Colonic mucosa (tissue), 4 donors: Measurements from ENCODE around the gene CDRT4. TPM values are rescaled to one million over a fixed set of nuclear protein-coding genes. Genes with fewer than 3 reads are reported as not detected.
"Not testable (repeated sequence)": the region's sequence is repeated elsewhere in the genome, so short reads cannot be mapped to it uniquely, and the experiment has no call there.

ENCODE experiments used
- DNase-seq: peaks from one replicate; pipeline ENCODE4 v3.0.0-alpha.2; 2020
- H3K27ac ChIP-seq: fragments of 200-600 bp; one replicate; pipeline ENCODE4 v1.8.0; 2021
- H3K27me3 ChIP-seq: fragments of 200-600 bp; one replicate; pipeline ENCODE4 v1.8.0; 2021
- H3K36me3 ChIP-seq: fragments of 200-600 bp; one replicate; pipeline ENCODE4 v1.8.0; 2021
- H3K4me1 ChIP-seq: fragments of 200-600 bp; one replicate; pipeline ENCODE4 v1.8.0; 2021; ENCODE audit warnings: mild to moderate bottlenecking
- H3K4me3 ChIP-seq: fragments of 200-600 bp; one replicate; pipeline ENCODE4 v1.8.0; 2021
- H3K9ac ChIP-seq, 2 donors: one replicate each; pipeline ENCODE4 v1.7.0; 2013; ENCODE audit warnings: control low read depth in 2 of 2, low read depth in 2 of 2, low read length in 2 of 2
- H3K9me3 ChIP-seq: fragments of 200-600 bp; one replicate; pipeline ENCODE4 v1.8.0; 2021
- CTCF ChIP-seq: fragments of 200-600 bp; IDR thresholded peaks from one replicate; pipeline ENCODE4 v1.8.0; 2022; ENCODE audit warnings: antibody characterized with exemption, mild to moderate bottlenecking
- intact Hi-C: fragments of 100-400 bp; cut with DNase I; formaldehyde crosslinking; loops from one replicate; pipeline ENCODE4 v1.14.1; 2022
- total RNA-seq, 2 donors: library from RNA; stranded (reverse); fragmentation: NEBNext Ultra II Directional in 1 of 2; extraction: Animal tissue kit (Norgen Biotek cat#: 25700) in 1 of 2; gene quantifications; one replicate each; pipeline ENCODE4 v1.2.1, GENCODE V29; 2021
- donor health status: healthy.
- donor health status: DM: no; HTN: no; CAD: no.
- donor health status: DM: no; HTN: no; CAD: no.

Gene CDRT4
- total RNA-seq, 2 donors from 2014 or later = 3.8 to 5.3 TPM

- H3K9ac ChIP-seq = no peak overlapping the region
- no peak overlapping the region for H3K27ac ChIP-seq
- H3K27me3 ChIP-seq = no peaks in the 10 kb centered on the region
- H3K4me1 ChIP-seq = no peaks in the 10 kb centered on the region
- no peak for DNase-seq
- TF ChIP-seq CTCF = no peak
- H3K4me3 ChIP-seq = no peak overlapping the region
- no peaks in the 10 kb centered on the region for H3K9me3 ChIP-seq
- no peaks in the 10 kb centered on the region for H3K36me3 ChIP-seq
- intact Hi-C loops = no loop called here
Observed at GRCh38 chr17:15444805-15445204, 22.6 kb downstream of the CDRT4 start.

- no peak overlapping the region for H3K27ac ChIP-seq
- TF ChIP-seq CTCF = no peak
- H3K9me3 ChIP-seq = no peaks in the 10 kb centered on the region
- DNase-seq = no peak
- H3K36me3 ChIP-seq = no peaks in the 10 kb centered on the region
- intact Hi-C loops = no loop called here
- H3K9ac ChIP-seq = no peak overlapping the region
- H3K27me3 ChIP-seq = no peaks in the 10 kb centered on the region
- no peaks in the 10 kb centered on the region for H3K4me1 ChIP-seq
- no peak overlapping the region for H3K4me3 ChIP-seq
Observed at GRCh38 chr17:15442311-15443180, 24.9 kb downstream of the CDRT4 start.

- Histone ChIP-seq H3K36me3 (no peaks in the 10 kb centered on the region), H3K27me3 (no peaks in the 10 kb centered on the region), H3K9ac (no peak overlapping the region), H3K27ac (no peak overlapping the region), H3K4me1 (no peaks in the 10 kb centered on the region), H3K4me3 (no peak overlapping the region), H3K9me3 (no peaks in the 10 kb centered on the region)
- no peak for DNase-seq
- intact Hi-C loops = no loop called here
- TF ChIP-seq CTCF = no peak
Observed at GRCh38 chr17:15441315-15441714, 26.1 kb downstream of the CDRT4 start.

GRCh38 chr17:15440347-15440746 is 27.1 kb downstream of the CDRT4 start:
- Histone ChIP-seq H3K4me3 (no peak overlapping the region), H3K4me1 (no peaks in the 10 kb centered on the region), H3K9ac (no peak overlapping the region), H3K27ac (no peak overlapping the region), H3K36me3 (no peaks in the 10 kb centered on the region), H3K9me3 (no peaks in the 10 kb centered on the region), H3K27me3 (no peaks in the 10 kb centered on the region)
- intact Hi-C loops = no loop called here
- no peak for TF ChIP-seq CTCF
- DNase-seq = no peak

- H3K36me3 ChIP-seq, H3K9ac ChIP-seq, DNase-seq, H3K4me3 ChIP-seq, intact Hi-C loops, H3K27ac ChIP-seq, H3K4me1 ChIP-seq, H3K27me3 ChIP-seq, H3K9me3 ChIP-seq: not testable (repeated sequence)
Observed at GRCh38 chr17:15439205-15439985, 28.0 kb downstream of the CDRT4 start.
